COLO668 (cell line): Measurements from ENCODE around the gene TRMT44.

Experiments
- DNase-seq: peaks from one replicate; lab custom pipeline; 2025; ENCODE audit not compliant: unreplicated experiment; lab: John Stamatoyannopoulos, UW

Gene TRMT44

GRCh38 chr4:8434251-8435073, 6.1 kb upstream of the TRMT44 start:
- no peak for DNase-seq

GRCh38 chr4:8435656-8436121, 4.9 kb upstream of the TRMT44 start:
- no peak for DNase-seq

GRCh38 chr4:8437281-8437680, 3.3 kb upstream of the TRMT44 start:
- DNase-seq, result no peak

- DNase-seq, result no peak
These were observed 1.8 kb upstream of the TRMT44 start for GRCh38 chr4:8438743-8439142.

GRCh38 chr4:8439168-8439567, 1.4 kb upstream of the TRMT44 start:
- no peak for DNase-seq

GRCh38 chr4:8439914-8440491, 574 bp upstream of the TRMT44 start:
- peak; percentile 12 for DNase-seq

GRCh38 chr4:8441499-8442091, 1.0 kb downstream of the TRMT44 start:
- DNase-seq, result no peak

GRCh38 chr4:8442596-8443358, 2.2 kb downstream of the TRMT44 start:
- DNase-seq, result no peak

- no peak for DNase-seq
These were observed 3.2 kb downstream of the TRMT44 start for GRCh38 chr4:8443801-8444200.

GRCh38 chr4:8446122-8446521, 5.5 kb downstream of the TRMT44 start:
- no peak for DNase-seq

GRCh38 chr4:8451440-8452182, 11.0 kb downstream of the TRMT44 start:
- no peak for DNase-seq

- DNase-seq, result no peak
These were observed 13.4 kb downstream of the TRMT44 start for GRCh38 chr4:8453957-8454356.

- no peak for DNase-seq
These were observed 17.2 kb downstream of the TRMT44 start for GRCh38 chr4:8457646-8458252.

- no peak for DNase-seq
These were observed 19.4 kb downstream of the TRMT44 start for GRCh38 chr4:8459867-8460445.

GRCh38 chr4:8461086-8461485, 20.5 kb downstream of the TRMT44 start:
- no peak for DNase-seq

- no peak for DNase-seq
These were observed 21.0 kb downstream of the TRMT44 start for GRCh38 chr4:8461616-8462015.

- DNase-seq, result no peak
These were observed 23.2 kb downstream of the TRMT44 start for GRCh38 chr4:8463811-8464210.

- DNase-seq, result no peak
These were observed 23.8 kb downstream of the TRMT44 start for GRCh38 chr4:8464381-8464780.

GRCh38 chr4:8465615-8466611, 25.3 kb downstream of the TRMT44 start:
- DNase-seq, result no peak
